ENCODE results near the gene NEURL1. TPM values are rescaled to one million over a fixed set of nuclear protein-coding genes. Genes with fewer than 3 reads are reported as not detected.

Gene NEURL1
- total RNA-seq, 4 donors from 2014 or later = 67.6 to 147 (median 110) TPM

DNA sequence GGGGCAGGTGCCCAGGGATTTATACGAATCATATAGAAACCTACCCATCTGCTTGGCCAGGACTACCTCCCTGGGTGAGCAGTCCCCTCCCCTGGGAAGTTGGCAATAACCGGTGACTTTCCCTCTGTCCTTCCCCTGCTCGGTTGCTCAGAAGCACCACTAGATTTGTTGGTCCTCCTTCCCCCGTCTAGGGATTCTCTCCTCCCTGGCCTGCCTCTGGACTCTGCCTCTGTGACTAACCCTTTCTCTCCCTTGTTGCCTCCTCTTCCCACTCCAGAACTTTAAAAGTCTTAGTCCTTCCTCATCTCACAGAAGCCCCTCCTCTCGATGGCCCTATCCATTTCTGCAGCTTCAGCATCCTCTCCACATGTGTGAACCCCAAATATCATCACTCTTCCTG, 24.3 kb upstream of the NEURL1 start:
- Histone ChIP-seq H3K36me3 (no peaks in the 10 kb centered on the region), H3K4me1 (no peaks in the 10 kb centered on the region), H3K27ac (no peak overlapping the region), H3K9me3 (no peaks in the 10 kb centered on the region), H3K4me3 (no peak overlapping the region), H3K27me3 (peaks cover 0 to 2% (median 0%) of the 10 kb centered on the region in 3 donors)
- ATAC-seq = no peak
- DNase-seq = no peak
- no peak for TF ChIP-seq POLR2A (IDR thresholded peaks at IDR 0.05)
- TF ChIP-seq, protein P1, sequence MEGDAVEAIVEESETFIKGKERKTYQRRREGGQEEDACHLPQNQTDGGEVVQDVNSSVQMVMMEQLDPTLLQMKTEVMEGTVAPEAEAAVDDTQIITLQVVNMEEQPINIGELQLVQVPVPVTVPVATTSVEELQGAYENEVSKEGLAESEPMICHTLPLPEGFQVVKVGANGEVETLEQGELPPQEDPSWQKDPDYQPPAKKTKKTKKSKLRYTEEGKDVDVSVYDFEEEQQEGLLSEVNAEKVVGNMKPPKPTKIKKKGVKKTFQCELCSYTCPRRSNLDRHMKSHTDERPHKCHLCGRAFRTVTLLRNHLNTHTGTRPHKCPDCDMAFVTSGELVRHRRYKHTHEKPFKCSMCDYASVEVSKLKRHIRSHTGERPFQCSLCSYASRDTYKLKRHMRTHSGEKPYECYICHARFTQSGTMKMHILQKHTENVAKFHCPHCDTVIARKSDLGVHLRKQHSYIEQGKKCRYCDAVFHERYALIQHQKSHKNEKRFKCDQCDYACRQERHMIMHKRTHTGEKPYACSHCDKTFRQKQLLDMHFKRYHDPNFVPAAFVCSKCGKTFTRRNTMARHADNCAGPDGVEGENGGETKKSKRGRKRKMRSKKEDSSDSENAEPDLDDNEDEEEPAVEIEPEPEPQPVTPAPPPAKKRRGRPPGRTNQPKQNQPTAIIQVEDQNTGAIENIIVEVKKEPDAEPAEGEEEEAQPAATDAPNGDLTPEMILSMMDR (IDR thresholded peaks at IDR 0.05 in 4 of 5, conservative IDR thresholded peaks at IDR 0.05 in 1 of 5) = no peak
- in situ Hi-C loops (cut with MboI; ENCODE audit: low sequenced_read_pairs in 4 of 4) = no loop called here
- intact Hi-C loops (cut with DNase I; ENCODE audit: low total_unique reads) = no loop called here

- Histone ChIP-seq H3K27me3 (peaks cover 0 to 2% (median 0%) of the 10 kb centered on the region in 3 donors), H3K36me3 (no peaks in the 10 kb centered on the region), H3K27ac (no peak overlapping the region), H3K9me3 (no peaks in the 10 kb centered on the region), H3K4me3 (no peak overlapping the region), H3K4me1 (no peaks in the 10 kb centered on the region)
- in situ Hi-C loops (cut with MboI; ENCODE audit: low sequenced_read_pairs in 4 of 4) (no loop called here), intact Hi-C loops (cut with DNase I; ENCODE audit: low total_unique reads) (no loop called here)
- peak in 1 of 2 donors; percentile 39 for ATAC-seq
- TF ChIP-seq POLR2A (IDR thresholded peaks at IDR 0.05) = no peak
- TF ChIP-seq, protein P1 (IDR thresholded peaks at IDR 0.05 in 4 of 5, conservative IDR thresholded peaks at IDR 0.05 in 1 of 5) = no peak
- DNase-seq = no peak
These were observed 22.5 kb upstream of the NEURL1 start for GRCh38 chr10:103470761-103471653.

DNA sequence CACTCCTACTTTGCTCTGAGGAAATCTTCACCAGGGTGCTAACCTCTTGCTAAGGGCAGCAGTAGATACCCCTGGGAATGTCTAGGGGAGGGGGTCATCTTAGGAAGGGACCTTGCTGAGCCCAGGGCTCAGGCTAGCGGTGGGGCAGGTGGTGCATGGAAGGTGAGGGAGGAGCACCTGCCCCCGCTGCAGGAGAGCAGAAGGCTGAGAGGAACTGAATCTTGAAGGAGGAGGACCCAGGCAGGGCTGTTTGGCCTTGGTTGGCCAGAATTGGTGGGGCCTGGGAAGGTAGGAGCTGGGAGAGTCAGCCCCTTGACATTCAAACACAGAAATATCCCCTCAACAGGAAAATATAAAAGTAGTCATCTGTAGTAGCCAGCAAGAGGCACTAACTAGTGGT, 21.5 kb upstream of the NEURL1 start:
- no peak overlapping the region for H3K27ac ChIP-seq
- no peaks in the 10 kb centered on the region for H3K9me3 ChIP-seq
- no peaks in the 10 kb centered on the region for H3K4me1 ChIP-seq
- ATAC-seq (no peak), DNase-seq (no peak)
- no peaks in the 10 kb centered on the region for H3K36me3 ChIP-seq
- H3K27me3 ChIP-seq = peaks cover 0 to 2% (median 0%) of the 10 kb centered on the region in 3 donors
- in situ Hi-C loops (cut with MboI; ENCODE audit: low sequenced_read_pairs in 4 of 4) (no loop called here), intact Hi-C loops (cut with DNase I; ENCODE audit: low total_unique reads) (no loop called here)
- TF ChIP-seq, protein P1 (IDR thresholded peaks at IDR 0.05 in 4 of 5, conservative IDR thresholded peaks at IDR 0.05 in 1 of 5) = no peak
- no peak for TF ChIP-seq POLR2A (IDR thresholded peaks at IDR 0.05)
- no peak overlapping the region for H3K4me3 ChIP-seq

- intact Hi-C loops (cut with DNase I; ENCODE audit: low total_unique reads) (no loop called here), in situ Hi-C loops (cut with MboI; ENCODE audit: low sequenced_read_pairs in 4 of 4) (no loop called here)
- H3K4me1 ChIP-seq = no peaks in the 10 kb centered on the region
- no peaks in the 10 kb centered on the region for H3K36me3 ChIP-seq
- TF ChIP-seq, protein P1 (IDR thresholded peaks at IDR 0.05 in 4 of 5, conservative IDR thresholded peaks at IDR 0.05 in 1 of 5) = no peak
- TF ChIP-seq POLR2A (IDR thresholded peaks at IDR 0.05) = no peak
- peaks cover 0 to 2% (median 0%) of the 10 kb centered on the region in 3 donors for H3K27me3 ChIP-seq
- no peak overlapping the region for H3K27ac ChIP-seq
- no peaks in the 10 kb centered on the region for H3K9me3 ChIP-seq
- DNase-seq (no peak), ATAC-seq (no peak)
- H3K4me3 ChIP-seq = no peak overlapping the region
These were observed 20.2 kb upstream of the NEURL1 start for GRCh38 chr10:103473261-103473671.
